ENCODE data around the gene RNU7-1.

The RNU7-1 gene

DNA sequence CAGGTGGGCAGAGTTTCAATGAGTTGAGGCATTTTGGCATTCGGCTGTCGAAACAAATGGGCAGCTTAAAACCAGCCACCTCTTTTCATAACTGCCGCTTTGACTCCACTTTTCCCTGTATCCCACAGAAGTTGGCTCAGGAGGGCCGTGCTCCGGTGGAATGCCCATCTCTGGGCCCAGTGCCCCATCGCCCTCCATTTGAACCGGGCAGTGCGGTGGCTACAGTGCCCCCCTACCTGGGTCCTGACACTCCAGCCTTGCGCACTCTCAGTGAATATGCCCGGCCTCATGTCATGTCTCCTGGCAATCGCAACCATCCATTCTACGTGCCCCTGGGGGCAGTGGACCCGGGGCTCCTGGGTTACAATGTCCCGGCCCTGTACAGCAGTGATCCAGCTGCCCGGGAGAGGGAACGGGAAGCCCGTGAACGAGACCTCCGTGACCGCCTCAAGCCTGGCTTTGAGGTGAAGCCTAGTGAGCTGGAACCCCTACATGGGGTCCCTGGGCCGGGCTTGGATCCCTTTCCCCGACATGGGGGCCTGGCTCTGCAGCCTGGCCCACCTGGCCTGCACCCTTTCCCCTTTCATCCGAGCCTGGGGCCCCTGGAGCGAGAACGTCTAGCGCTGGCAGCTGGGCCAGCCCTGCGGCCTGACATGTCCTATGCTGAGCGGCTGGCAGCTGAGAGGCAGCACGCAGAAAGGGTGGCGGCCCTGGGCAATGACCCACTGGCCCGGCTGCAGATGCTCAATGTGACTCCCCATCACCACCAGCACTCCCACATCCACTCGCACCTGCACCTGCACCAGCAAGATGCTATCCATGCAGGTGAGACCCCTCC lies 5.0 kb upstream of the RNU7-1 start:
- no peak for DNase-seq (ENCODE audit: low read depth)
- peak overlapping the region; percentile 49 for H3K4me3 ChIP-seq (ENCODE audit: control insufficient read depth, low read depth, low read length)
- TF ChIP-seq, protein P1, sequence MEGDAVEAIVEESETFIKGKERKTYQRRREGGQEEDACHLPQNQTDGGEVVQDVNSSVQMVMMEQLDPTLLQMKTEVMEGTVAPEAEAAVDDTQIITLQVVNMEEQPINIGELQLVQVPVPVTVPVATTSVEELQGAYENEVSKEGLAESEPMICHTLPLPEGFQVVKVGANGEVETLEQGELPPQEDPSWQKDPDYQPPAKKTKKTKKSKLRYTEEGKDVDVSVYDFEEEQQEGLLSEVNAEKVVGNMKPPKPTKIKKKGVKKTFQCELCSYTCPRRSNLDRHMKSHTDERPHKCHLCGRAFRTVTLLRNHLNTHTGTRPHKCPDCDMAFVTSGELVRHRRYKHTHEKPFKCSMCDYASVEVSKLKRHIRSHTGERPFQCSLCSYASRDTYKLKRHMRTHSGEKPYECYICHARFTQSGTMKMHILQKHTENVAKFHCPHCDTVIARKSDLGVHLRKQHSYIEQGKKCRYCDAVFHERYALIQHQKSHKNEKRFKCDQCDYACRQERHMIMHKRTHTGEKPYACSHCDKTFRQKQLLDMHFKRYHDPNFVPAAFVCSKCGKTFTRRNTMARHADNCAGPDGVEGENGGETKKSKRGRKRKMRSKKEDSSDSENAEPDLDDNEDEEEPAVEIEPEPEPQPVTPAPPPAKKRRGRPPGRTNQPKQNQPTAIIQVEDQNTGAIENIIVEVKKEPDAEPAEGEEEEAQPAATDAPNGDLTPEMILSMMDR (IDR thresholded peaks at IDR 0.05; ENCODE audit: control insufficient read depth, insufficient read depth, low read depth, low read length, missing control alignments): no peak

DNA sequence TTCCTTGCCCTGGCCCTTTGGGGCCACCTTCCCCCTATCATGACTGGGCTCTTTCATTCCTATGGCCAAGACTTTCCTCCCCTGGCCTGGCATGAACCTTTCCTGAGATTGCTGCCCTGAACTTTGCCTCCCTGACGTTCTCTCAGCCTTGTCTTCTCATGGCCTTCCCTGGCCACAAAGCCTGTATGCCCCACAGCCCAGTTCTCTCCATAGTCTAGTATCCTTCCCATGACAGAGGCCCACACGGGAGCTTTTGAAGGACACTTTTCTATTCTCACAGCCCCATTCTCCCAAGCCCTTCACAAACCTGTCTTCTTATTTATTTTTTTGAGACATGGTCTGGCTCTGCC lies 4.5 kb upstream of the RNU7-1 start:
- H3K4me3 ChIP-seq (ENCODE audit: control insufficient read depth, low read depth, low read length): no peak overlapping the region
- TF ChIP-seq, protein P1 (IDR thresholded peaks at IDR 0.05; ENCODE audit: control insufficient read depth, insufficient read depth, low read depth, low read length, missing control alignments): no peak
- no peak for DNase-seq (ENCODE audit: low read depth)

DNA sequence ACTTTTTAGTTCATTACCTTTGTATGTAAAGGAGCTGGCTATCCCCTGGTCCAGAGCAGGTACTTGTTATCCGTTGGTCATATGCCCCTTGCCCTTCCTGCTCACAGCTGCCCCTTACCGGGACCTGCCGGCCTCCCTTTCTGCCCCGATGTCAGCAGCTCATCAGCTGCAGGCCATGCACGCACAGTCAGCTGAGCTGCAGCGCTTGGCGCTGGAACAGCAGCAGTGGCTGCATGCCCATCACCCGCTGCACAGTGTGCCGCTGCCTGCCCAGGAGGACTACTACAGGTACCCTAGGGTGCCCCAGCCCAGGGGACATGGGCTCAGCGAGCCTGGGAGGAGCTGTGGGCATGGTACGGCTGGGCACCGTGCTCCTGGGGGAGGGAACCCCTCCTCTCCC lies 2.3 kb upstream of the RNU7-1 start:
- H3K4me3 ChIP-seq (ENCODE audit: control insufficient read depth, low read depth, low read length): no peak overlapping the region
- TF ChIP-seq, protein P1 (IDR thresholded peaks at IDR 0.05; ENCODE audit: control insufficient read depth, insufficient read depth, low read depth, low read length, missing control alignments): no peak
- no peak for DNase-seq (ENCODE audit: low read depth)

DNA sequence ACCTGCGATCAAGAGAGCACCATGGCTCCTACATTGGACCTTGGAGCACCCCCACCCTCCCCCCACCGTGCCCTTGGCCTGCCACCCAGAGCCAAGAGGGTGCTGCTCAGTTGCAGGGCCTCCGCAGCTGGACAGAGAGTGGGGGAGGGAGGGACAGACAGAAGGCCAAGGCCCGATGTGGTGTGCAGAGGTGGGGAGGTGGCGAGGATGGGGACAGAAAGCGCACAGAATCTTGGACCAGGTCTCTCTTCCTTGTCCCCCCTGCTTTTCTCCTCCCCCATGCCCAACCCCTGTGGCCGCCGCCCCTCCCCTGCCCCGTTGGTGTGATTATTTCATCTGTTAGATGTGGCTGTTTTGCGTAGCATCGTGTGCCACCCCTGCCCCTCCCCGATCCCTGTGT lies 1.8 kb upstream of the RNU7-1 start:
- no peak for DNase-seq (ENCODE audit: low read depth)
- TF ChIP-seq, protein P1 (IDR thresholded peaks at IDR 0.05; ENCODE audit: control insufficient read depth, insufficient read depth, low read depth, low read length, missing control alignments): no peak
- H3K4me3 ChIP-seq (ENCODE audit: control insufficient read depth, low read depth, low read length): no peak overlapping the region

DNA sequence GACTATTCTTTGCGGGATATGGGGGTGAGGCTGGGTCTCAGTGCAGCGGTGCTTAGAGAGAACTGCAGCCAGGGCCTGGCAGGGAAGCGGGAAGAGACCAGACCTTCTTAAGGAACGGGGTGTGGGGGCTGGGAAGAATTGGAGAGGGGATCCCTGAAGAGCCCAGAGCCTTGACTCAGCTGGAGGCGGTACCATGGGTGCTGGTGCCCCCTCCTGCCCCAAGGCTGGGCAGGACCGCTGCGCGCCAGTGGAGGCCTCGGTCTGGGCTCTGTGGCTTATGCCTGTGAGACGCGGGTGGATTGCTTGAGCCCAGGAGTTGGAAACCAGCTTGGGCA lies 1.3 kb upstream of the RNU7-1 start:
- TF ChIP-seq, protein P1 (IDR thresholded peaks at IDR 0.05; ENCODE audit: control insufficient read depth, insufficient read depth, low read depth, low read length, missing control alignments): no peak
- H3K4me3 ChIP-seq (ENCODE audit: control insufficient read depth, low read depth, low read length): no peak overlapping the region
- DNase-seq (ENCODE audit: low read depth): no peak

DNA sequence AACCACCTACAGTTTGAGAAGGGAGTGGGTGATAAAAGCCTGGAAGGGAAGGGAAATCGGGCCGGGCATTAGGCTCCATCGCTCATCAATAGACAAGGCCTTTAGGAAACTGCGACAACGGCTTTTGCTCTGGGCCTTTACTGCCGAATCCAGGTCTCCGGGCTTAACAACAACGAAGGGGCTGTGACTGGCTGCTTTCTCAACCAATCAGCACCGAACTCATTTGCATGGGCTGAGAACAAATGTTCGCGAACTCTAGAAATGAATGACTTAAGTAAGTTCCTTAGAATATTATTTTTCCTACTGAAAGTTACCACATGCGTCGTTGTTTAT lies 261 bp upstream of the RNU7-1 start:
- H3K4me3 ChIP-seq (ENCODE audit: control insufficient read depth, low read depth, low read length): peak overlapping the region; percentile 21
- TF ChIP-seq, protein P1 (IDR thresholded peaks at IDR 0.05; ENCODE audit: control insufficient read depth, insufficient read depth, low read depth, low read length, missing control alignments): no peak
- DNase-seq (ENCODE audit: low read depth): peak; percentile 81
